ENCODE results near the gene ESYT2. TPM values are rescaled to one million over a fixed set of nuclear protein-coding genes. Genes with fewer than 3 reads are reported as not detected.

Gene ESYT2
- total RNA-seq, 1 experiment from 2014 or later: 68.2 TPM

GRCh38 chr7:158771213-158771834 lies 58.0 kb downstream of the ESYT2 start:
- ATAC-seq: no peak
- ChIA-PET RAD21 (ENCODE audit: low non-redundant PET in 1 of 2, low total read pairs in 2 of 2, uncharacterized antibody in 2 of 2, unreplicated experiment in 2 of 2) (no interaction called here), POLR2A (interaction anchor here (0.6 kb wide), 1 partner anchor 15 kb away, joined by 4 read pairs; no protein-coding TSS in a partner anchor), CTCF (no interaction called here)
- Histone ChIP-seq H3K4me1 (ENCODE audit: control insufficient read depth in 1 of 2, insufficient read depth in 2 of 2, low read length in 2 of 2) (no peaks in the 10 kb centered on the region), H3K4me2 (ENCODE audit: low read length) (no peak overlapping the region), H3K9me3 (ENCODE audit: control insufficient read depth in 1 of 2, insufficient read depth in 1 of 2, low read depth in 1 of 2, low read length in 2 of 2) (no peaks in the 10 kb centered on the region), H3K79me2 (ENCODE audit: insufficient read depth, low read length) (no peaks in the 10 kb centered on the region), H3K36me3 (ENCODE audit: control insufficient read depth in 1 of 2, insufficient read depth in 2 of 2, low read length in 2 of 2) (peaks cover 0 to 11% of the 10 kb centered on the region in 2 experiments; a peak in 1 of 4 replicates), H3K27me3 (ENCODE audit: insufficient read depth, low read length) (no peaks in the 10 kb centered on the region), H3K27ac (ENCODE audit: low read depth, low read length) (no peak overlapping the region), H3K9ac (ENCODE audit: low read length) (no peak overlapping the region), H3K9me2 (ENCODE audit: insufficient read depth) (no peaks in the 10 kb centered on the region), H3K4me3 (replicated peaks in 1 of 2; ENCODE audit: low read depth in 1 of 2, low read length in 2 of 2) (no peak overlapping the region), H4K20me1 (ENCODE audit: insufficient read depth) (no peaks in the 10 kb centered on the region), H2AFZ (ENCODE audit: low read depth, low read length, poor library complexity, severe bottlenecking) (no peak overlapping the region)
- BruUV-seq (replicated peaks): no TSS peak
- no peak for DNase-seq (ENCODE audit: low read depth, low spot score)
- intact Hi-C loops (cut with micrococcal nuclease): no loop called here
- TF ChIP-seq SIN3A (IDR thresholded peaks at IDR 0.05; ENCODE audit: low read depth) (no peak), CBX3 (IDR thresholded peaks at IDR 0.05; ENCODE audit: low read depth) (no peak), ZBTB33 (IDR thresholded peaks at IDR 0.05; ENCODE audit: extremely low read depth, insufficient replicate concordance, low read length) (no peak), RAD21 (IDR thresholded peaks at IDR 0.05; ENCODE audit: low read depth) (no peak), TCF7L2 (IDR thresholded peaks at IDR 0.05; ENCODE audit: borderline replicate concordance, extremely low read depth, insufficient read depth, insufficient read length) (no peak), YY1 (IDR thresholded peaks at IDR 0.05; ENCODE audit: extremely low read depth, insufficient replicate concordance, low read depth, low read length) (no peak), EZH2phosphoT487 (IDR thresholded peaks at IDR 0.05; ENCODE audit: borderline replicate concordance) (no peak), ZFX (IDR thresholded peaks at IDR 0.05) (no peak), CEBPB (IDR thresholded peaks at IDR 0.05; ENCODE audit: low read depth) (no peak), MAX (IDR thresholded peaks at IDR 0.05) (no peak), JUND (IDR thresholded peaks at IDR 0.05) (no peak)

Data from HCT116 (cell line).